Measurements from ENCODE around the gene FGB.
"Not testable (repeated sequence)": the region's sequence is repeated elsewhere in the genome, so short reads cannot be mapped to it uniquely, and the experiment has no call there.

Gene FGB

DNA sequence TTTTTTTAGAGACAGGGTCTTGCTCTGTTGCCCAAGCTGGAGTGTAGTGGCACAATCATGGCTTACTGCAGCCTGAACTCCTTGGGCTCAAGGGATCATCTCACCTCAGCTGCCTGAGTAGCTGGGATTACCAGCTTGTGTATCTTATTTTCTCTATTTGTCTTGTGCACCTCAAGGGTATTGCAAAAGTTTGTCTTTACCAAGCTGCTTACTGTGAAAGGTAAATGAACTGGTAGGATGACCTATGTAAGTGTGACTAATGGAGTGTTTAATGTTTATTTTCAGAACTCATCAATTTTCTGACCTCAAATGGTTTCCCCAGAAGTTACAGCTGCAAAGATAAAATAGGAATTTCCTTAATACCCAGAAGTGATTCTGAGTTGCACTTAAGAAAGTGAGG lies 33.0 kb downstream of the FGB start:
- DNase-seq: no peak

DNA sequence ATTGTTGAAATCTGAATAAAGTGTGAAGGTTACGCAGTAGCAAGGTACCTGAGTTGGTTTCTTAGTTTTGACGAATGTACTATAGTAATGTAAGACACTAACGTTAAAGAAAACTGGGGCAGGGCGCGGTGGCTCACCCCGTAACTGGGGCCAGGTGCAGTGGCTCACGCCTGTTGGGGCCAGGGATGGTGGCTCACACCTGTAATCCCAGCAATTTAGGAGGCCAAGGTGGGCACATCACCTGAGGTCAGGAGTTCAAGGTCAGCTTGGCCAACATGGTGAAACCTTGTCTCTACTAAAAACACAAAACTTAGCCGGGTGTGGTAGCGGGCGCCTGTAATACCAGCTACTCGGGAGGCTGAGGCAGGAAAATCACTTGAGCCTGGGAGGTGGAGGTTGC lies 34.5 kb downstream of the FGB start:
- DNase-seq: not testable (repeated sequence)

DNA sequence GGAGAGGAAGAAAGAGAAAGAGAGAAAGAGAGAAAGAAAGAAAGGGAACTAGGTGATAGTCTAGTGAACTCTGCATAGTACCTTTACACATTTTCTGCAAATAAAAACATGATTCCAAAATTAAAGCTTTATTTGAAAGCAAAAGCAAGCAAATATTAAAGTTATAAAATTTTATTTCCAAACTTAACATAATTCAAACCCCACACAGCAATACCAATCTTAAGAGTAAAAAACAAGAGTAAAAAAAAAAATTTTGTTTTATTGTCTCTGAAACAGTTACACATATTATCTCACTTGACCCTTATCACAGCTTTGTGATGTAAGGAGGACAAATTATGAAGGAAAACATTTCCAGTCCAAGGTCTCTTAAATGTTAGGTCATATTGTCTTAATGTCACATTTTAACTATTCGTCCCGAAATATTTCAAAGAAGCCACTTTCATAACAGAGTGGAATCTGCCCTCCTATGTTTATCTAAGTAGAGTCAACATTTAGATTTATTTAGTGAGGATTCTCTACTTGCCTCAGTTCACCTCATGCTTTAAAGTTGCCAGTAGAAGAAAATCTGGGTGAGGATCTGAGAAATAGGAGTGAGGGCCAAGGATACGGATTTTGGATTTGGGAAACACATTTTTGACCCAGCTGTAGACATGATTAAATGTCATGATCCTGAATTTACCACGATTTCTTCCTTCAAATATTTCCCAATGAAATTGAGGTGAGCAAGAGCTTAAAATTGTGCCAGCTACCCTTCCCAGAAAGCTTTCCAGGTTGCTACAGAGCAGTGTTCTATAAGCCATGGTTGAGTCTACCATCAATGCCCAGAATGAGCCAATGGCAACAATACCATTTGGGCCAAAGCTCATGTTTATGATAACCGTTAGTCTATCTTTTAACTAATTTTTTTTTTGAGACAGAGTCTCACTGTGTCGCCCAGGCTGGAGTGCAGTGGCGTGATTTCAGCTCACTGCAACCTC lies 35.3 kb downstream of the FGB start:
- DNase-seq: no peak

DNA sequence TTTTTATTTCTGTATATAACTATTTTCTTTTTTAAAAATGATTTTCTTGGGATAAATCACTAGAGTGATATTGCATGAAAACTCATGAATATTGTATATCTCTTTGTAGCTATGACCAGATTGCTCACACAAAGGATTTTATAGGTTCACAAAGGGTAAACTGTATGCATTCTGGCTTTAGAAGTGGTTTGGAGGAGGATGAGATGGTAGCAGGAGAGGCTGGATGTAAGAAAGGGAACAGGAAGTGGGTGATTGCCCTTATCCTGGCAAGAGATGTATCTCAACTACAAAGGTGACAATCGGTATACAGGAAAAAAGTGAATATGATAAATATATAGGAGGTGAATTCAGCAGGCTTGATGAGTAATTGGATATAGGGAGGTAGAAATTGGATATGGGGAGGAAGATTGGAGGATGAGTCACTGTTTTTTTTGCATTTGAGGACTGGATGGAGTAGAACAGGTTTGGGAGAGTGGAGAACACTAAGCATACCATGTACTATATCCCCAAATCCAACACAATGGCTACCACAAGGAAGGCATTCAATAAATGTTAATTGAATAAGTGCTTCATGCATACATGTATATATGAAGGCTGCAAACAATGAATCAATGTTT lies 39.7 kb downstream of the FGB start:
- no peak for DNase-seq

DNA sequence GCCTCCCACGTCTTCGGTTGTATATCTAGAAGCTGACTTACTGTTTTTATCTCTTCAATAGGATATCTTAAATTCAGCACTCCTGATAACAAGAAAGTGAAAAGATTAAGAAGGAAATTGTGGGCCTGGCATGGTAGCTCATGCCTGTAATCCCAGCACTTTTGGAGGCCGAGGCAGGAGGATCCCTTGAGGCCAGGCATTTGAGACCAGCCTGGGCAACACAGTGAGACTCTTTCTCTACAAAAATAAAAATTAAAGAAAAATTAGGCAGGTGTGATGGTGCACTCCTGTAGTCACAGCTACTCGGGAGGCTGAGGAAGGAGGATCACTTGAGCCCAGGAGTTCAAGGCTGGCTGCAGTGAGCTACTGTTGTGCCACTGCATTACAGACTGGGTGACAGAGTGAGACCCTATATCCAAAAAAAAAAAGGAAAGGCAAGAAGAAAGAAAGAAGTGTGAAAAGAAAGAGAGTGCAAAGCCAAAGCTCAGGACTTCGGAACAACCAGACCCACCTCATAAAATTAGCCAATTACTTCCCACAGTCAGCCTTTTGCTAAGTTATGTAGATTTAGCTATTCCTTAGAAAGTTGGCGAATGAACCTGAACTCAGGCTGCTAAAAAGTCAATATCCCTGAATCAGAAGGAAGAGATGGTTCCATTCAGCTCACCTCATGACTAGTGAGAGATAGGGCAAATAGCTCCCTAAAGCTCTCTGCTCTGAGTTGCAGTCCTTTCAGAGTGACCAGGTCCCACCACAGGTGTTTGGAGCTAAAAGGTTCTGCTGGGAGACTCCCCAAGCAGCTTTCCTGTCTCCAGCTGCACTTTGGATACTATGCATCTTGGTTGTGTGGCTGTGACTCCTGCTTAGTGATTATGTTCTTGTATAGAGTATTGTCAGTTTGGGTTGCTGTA lies 40.5 kb downstream of the FGB start:
- no peak for DNase-seq

DNA sequence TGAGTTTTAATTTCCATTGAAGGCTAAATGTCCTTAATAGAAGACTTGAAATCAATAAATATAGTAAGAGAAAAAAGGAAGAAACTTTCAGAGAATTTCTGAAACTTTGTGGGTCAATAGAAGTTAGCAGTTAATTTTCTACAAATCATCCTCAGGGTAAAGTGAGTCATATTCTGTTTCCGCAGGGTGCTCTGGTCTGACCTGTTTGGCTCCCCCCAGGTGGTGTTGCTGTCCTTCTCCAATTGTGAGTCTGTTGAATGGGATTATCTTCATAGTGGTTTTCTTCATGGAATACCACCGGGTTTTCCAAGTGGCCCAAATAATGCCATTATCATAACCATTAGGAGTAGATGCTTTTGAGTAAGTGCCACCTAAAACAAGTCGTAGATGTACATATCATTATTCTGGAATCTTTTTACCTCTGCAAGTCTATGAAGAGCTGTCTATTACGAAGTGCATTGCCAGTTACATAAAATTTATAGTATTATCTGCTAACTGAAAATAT lies 41.9 kb downstream of the FGB start:
- DNase-seq: no peak

DNA sequence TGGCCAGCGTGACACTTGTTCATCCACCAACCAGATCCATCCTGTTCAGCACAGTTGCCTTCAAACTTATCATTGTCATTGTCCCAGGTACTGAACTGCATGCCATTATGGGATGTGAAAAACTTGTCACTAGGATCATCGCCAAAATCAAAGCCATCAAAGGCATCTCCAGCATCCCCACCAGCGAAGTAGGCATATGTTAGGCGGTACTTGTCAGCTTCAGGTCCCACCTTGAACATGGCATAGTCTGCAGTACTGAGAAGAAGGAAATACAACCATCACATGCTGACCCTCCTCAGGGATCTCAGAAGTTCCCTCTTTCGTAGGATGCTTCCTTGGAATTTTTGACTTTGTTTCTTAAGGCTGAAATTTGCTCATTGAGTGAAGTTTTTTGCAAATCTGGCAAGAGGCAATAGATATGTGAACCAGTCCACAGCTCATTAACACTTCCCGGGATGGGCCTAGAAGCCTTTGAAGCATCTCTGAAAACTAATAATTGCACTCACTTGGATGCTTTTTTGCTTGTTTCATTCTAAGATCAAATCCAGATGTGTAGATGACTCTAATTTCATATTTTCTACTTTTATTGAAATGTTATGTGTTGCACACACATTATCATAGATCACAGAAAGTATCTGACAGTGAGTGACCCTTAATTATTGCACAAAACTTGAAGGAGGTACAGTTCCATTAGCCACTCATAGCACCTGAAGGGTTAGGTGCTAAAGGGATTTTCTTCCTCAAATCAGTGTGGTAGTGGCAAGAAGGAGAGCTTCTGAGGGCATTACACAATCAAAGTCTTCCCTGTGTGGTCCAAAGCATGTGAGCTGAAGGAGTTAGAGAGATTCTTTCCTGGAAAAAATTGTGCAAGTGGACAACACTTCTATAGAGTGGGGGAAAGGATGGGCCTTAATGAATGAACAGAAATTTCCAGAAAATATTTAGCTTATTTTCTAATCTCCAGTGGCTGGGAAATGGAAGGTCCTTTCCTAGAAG lies 44.2 kb downstream of the FGB start:
- no peak for DNase-seq

DNA sequence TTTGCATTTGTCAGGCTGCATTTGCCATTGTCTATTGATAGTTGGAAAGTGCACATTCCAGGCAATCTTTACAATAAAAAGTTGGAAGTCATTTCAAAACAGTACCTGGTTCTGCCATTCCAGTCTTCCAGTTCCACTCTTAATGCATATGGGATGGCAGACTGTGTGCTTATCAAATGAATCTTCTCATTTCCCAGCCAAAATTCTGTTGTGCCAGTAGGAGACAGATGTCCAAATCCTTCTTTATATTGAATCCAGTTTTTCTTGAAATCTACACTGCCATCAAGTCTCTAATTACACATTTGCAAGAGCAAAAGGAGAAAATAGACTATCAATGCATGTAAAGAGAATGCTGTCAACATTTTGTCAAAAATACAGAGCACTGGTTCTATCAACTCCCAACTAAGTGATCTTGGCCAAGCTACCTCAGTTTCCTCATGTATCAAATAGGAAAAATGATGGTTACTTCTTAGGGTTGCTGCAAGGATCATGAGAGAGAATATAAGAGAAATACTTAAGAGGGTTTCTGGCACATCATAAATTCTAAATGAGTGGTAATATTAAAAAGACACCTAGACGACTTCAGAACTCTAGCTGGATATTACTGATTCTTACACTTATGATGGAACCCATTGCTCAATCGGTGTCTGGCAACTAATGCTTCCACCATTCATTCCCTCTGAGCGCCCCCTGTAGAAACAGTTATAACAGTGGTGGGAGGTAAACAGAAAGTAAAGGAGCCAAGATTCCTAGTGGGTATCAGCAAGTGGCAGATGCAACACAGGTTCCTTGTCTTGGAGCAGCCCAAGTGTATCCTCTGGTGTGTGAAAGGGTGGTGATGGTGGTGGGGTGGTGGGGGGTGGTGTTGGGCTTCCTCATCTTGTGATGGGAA lies 45.8 kb downstream of the FGB start:
- no peak for DNase-seq

DNA sequence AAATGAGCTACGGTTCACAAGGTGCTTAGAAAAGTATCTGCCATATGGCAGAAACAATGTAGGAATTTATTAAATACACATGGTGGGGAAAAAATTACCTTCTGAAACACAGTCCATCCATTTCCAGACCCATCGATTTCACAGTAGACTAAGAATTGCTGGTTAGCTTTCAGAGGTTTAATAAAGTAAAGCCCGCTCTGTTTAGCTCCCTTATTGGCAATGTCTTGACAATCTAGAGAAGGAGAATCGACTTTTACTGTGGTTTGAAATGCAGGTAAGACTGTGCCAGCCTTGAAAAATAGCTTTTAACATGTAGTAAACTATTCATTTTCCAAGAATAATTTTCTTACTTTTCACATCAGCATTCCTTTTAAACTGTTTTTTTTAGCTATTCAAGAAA lies 46.7 kb downstream of the FGB start:
- DNase-seq: no peak

DNA sequence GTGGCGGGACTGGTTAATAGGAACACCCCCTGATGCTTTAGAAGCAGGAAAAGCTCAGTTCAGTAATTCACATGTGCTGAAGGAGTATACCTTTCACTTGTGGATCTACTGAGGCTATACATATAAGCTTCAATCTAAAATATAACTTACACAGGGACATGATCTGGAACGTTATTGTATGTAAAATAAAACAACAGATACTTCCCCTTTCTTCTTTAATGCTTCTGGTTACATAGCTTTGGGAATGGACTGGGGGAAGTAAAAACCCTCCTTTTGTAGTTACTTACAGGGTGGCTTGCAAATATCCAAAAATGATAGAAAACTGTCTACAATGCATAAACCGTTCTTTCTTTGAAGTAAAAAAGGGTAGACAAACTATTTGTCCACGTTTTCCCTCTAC lies 47.8 kb downstream of the FGB start:
- no peak for DNase-seq

DNA sequence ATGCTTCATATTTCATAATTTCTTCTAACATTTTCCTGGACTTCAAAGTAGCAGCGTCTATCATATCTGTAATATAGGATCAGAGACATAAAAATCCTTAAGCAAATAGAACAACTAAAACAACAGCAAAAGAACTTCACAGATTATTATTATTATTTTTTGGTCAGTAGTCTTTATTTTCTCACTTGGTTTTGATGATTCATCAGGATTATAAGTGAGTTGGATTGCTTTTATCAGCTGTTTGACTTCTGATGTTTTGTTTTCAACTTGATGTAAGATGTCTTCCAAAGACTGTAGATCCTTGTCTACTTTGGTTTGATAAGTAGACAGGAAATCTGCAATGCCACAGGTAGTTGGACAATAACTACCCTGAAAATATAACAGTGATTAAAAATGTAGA lies 49.0 kb downstream of the FGB start:
- no peak for DNase-seq

DNA sequence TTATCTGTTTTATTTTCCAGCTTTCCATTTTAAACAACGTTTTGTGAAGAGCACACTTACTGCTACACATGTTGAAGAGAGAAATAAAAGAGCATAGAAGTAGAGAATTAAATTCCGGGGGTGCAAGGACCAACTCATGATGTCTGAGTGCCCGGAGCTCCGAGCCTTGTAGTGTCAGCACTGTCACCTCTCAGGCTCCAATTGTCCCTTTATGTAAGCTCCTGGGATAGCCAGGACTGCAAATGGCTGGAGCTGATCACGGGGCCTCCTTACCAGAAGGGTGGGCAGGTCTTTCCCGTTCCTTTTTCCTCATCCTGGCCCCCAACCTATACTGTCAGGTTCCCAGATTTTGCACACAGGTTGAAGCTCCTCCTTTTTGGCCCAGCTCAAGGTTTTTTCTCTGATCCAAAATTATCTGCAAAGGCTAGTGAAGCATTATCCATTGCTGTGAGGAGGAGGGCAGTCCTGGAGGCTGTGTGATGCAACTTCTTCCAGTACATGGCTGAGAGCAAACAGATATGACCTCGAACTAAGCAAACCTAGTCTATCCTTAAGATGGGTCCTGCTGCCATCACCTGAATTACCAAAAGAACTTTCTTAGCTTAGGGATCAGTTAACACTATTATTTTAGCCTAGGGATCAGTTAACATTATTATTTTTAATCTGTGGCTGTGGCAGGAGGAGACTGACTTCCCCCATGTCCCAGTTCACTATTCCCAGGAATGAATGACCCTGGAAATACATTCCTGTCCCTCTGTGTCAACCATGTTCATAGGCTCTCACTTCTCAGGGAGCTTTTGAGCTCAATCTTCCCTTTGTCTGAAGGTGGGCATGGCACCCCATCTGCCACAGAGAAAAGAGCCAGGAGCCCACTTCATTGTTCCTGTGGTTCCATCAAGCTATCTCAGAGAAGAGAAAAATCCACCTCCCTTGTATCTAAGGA lies 49.9 kb downstream of the FGB start, which contains the start of gene FGG:
Gene FGG, minus strand, starts transcription at position 185 of the 943 bp plus-strand sequence. Its CDS starts 47 bp downstream, at position 138.
- DNase-seq: no peak

DNA sequence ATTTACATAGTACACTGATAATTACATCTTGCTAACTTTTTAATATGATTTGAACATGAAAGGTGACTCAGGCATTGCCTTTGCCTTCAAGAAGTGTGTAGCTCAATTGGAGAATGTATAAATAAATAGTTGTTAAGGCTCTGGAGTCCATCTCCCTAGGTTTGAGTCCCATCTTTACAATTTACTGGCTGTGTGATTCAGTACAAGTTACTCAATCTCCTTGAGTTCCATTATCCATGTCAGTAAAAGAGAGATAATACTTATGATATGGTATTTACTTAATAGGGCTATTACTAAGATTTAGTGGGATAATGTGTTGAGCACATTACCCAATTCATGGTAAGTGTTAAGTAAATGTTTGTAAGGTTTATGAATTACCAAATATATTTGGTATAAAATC lies 51.5 kb downstream of the FGB start:
- no peak for DNase-seq

DNA sequence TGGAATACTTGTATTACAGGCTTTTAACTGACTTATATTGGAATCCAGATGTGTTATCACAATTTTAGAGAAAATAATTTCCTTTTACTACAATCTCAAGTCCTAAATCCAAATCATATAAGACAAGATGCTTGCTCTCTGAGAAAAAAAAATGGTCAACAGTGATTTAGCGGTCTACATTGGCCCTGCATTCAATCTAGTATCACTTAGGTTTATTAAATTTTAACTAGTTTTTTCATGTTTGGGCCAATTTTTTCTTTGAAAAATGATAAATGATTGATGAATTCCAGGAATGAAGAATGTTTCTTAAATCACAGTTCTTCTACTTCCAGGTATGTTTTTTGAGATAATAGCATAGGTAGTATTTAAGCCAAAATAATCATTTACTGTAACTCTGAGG lies 52.4 kb downstream of the FGB start:
- DNase-seq: no peak

DNA sequence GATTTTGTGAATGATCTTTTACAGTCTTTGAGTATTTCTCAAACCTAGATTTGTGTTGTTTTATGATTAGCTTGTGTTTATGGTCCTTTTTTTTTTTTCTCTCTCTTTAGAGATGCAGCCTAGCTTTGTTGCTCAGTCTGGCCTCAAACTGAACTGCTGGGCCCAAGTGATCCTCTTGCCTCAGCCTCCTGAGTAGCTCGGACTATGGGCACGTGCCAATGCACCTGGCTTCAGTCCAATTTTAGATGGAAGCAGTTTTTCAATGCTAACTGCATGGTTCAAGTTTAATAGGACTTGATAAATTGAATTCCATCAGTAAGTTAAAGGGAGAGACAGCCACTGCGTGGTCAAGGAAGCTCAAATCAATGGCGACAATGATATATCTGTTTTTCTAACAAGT lies 53.5 kb downstream of the FGB start:
- no peak for DNase-seq

DNA sequence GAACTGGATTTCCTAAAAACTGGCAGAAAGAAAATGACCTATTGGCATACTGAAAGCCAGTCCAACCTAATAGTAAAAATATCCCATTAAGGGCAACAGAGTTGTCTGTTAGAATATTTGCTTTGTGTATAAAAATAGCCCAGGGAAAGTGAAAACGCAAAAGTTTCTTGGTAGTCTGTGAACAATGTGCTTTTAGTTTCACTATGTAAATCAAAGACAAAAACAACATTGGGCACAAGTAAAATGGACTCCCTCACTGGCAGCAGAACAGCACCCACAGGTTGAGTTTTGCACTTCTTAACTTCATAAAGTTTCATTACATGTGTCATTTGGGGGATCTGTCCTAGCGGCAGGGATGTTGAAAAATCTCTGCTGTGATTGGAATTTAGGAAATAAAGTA lies 53.9 kb downstream of the FGB start:
- no peak for DNase-seq

DNA sequence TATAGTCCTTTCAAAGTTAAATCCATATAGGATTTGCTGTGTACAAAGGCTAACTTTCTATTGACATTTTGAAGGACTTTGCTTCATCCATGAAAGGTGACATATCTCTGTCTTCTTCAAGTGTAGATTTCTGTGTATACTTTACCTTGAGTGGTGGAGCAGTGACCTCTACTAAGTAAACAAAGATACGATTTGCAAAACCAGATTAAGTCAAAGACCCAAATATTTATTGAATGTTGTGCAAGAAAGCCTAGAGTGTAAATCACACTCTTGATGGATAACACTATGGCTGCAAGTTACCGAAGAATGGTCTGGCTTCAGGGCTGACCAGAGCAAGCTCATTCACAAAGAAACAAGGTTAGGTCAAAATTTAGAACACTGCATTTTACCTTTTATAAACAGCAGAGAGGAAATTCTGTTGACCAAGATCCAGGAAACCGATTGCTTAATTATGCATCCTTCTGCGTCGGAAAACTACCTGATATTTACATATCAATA lies 55.1 kb downstream of the FGB start:
- no peak for DNase-seq
